T-helper 2 cell treated with Interferon-gamma antibody and Interleukin-4, amounts not matched to agents 5 μg/mL and 100 μg/mL, for 36 hours (primary cell): ENCODE measurements around the gene ZBTB48.
"Not testable (repeated sequence)": the region's sequence is repeated elsewhere in the genome, so short reads cannot be mapped to it uniquely, and the experiment has no call there.

Experiments used
- DNase-seq: peaks from one replicate; pipeline ENCODE4 v3.0.0; 2021; ENCODE audit warnings: low spot score
- H3K27ac Mint-ChIP-seq: one replicate; pipeline ENCODE4 v1.8.0; 2021; ENCODE audit warnings: mild to moderate bottlenecking, mixed read lengths
- H3K27me3 Mint-ChIP-seq: one replicate; pipeline ENCODE4 v1.8.0; 2021; ENCODE audit warnings: low read depth, mixed read lengths
- H3K36me3 Mint-ChIP-seq: one replicate; pipeline ENCODE4 v1.8.0; 2021; ENCODE audit warnings: low read depth, mixed read lengths
- H3K4me1 Mint-ChIP-seq: one replicate; pipeline ENCODE4 v1.8.0; 2021; ENCODE audit warnings: low read depth, mixed read lengths
- H3K4me3 Mint-ChIP-seq: one replicate; pipeline ENCODE4 v1.8.0; 2022; ENCODE audit warnings: mild to moderate bottlenecking, moderate library complexity, mixed read lengths
- H3K9me3 Mint-ChIP-seq: one replicate; pipeline ENCODE4 v1.8.0; 2021; ENCODE audit warnings: mixed read lengths

Gene ZBTB48

DNA sequence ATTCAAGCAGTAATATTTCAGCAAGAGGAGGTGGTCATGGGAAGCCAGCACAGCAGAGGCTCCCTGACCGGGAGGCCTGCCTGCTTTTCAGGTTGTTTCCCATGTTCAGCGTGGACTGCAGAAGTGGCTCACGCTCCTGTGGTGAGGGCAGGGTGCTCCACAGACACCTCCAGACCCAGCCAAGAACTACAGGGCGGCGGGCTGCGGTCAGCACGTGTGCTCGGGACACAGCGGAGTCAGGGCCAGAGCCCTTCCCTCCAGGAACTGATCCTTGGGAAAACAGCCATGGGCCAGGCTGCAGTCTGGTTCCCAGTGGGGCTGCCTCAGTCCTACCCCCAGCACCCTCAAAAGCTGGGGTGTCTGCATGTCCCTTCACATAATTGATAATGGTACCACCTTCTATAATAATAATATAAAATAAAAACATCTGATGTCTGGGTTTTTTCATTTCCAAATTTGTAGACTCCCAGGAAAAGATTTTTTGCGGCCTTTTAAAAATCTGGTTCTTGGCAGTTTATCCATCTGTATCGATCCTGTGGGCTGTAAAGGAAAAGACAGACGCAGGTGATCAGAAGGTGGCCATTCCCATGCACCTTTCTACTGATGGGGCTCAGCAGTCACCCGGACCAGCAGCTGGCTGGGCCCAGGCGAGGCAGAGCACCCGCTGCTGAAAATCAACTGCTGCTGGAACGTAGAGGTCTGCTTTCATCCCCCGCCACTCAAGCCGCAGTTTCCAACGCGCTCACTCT, 55.5 kb downstream of the ZBTB48 start:
- H3K4me3 Mint-ChIP-seq, result no peak overlapping the region
- no peak overlapping the region for H3K27ac Mint-ChIP-seq
- no peaks in the 10 kb centered on the region for H3K27me3 Mint-ChIP-seq
- H3K36me3 Mint-ChIP-seq, result peaks cover 26% of the 10 kb centered on the region
- DNase-seq, result no peak
- H3K4me1 Mint-ChIP-seq, result no peaks in the 10 kb centered on the region
- H3K9me3 Mint-ChIP-seq, result no peaks in the 10 kb centered on the region

DNA sequence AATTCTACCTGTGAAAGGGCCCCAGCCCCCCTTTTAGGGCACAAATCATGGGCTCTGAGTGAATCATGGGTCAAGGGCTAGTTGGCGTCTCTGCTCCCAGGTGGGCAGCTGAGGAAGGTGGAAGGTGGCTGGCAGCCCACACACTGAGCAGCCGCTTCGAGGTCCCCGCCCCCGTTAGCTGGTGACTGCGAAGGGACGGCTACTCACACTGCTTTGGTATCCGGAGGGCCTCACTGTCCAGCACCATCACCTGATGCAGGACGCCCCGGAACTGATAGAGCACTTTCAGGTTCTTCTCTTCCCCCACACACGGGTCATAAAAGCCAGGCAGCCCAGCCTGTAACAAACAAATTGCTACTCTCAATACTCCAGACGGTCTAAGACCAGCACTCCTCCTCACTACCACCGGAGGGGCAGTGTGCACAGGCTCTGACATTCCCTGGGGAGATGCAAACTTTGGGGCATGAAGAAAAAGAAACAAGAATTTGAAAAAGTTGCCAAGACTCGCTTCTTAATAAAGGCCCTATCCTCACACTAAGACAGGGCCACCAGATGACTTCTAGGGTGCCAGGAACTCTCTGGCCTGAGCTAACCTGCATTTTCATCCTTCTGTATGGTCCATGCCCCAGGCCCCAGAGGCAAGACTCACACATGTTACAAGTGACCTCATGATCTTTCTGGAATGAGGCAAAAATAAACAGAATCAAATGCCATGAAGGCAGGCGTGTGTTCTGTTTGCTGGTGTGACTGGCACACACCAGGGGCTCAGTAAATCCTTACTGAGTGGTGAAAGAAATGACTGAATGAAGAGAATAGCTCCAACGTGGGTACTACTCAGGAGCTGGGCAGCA, 56.3 kb downstream of the ZBTB48 start:
- H3K36me3 Mint-ChIP-seq, result peaks cover 26% of the 10 kb centered on the region
- H3K27me3 Mint-ChIP-seq, result no peaks in the 10 kb centered on the region
- no peak for DNase-seq
- no peak overlapping the region for H3K4me3 Mint-ChIP-seq
- H3K4me1 Mint-ChIP-seq, result no peaks in the 10 kb centered on the region
- no peak overlapping the region for H3K27ac Mint-ChIP-seq
- no peaks in the 10 kb centered on the region for H3K9me3 Mint-ChIP-seq

DNA sequence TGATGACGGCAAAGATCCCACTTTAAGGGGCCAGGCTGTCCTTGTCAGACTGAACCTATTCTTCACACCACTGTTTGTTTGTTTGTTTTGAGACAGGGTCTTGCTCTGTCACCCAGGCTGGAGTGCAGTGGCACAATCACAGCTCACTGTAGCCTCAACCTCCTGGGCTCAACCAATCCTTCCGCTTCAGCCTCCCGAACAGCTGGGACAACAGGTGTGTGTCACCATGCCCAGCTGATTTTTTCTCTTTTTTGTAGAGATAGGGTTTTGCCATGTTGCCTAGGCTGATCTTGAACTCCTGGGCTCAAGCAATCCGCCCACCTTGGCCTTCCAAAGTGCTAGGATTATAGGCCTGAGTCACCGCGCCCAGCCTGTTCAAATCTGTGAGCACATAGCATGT, 57.0 kb downstream of the ZBTB48 start:
- not testable (repeated sequence) for H3K4me1 Mint-ChIP-seq, H3K27me3 Mint-ChIP-seq, DNase-seq, H3K4me3 Mint-ChIP-seq, H3K27ac Mint-ChIP-seq, H3K9me3 Mint-ChIP-seq
- H3K36me3 Mint-ChIP-seq, result peaks cover 26% of the 10 kb centered on the region

DNA sequence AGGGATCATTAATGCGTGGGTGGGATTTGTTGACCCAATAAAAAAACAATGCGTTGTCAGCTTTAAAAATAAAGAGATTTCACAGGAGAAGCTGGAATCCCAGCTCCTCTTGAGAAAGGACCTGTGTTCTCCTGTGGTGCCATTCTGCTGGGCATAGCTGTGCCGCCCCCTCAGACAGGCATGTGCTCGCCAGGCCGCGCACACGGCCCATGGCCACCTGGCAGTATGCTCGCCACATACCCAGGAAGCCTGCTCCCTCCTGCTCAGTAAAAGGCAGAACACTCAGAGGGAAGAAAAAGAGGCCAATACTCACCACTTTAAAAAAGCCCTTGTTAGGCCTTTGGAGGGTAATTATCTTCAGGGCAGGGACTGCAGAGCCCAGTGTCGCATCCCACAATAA, 58.0 kb downstream of the ZBTB48 start:
- DNase-seq, result no peak
- Mint-ChIP-seq H3K27me3 (no peaks in the 10 kb centered on the region), H3K27ac (no peak overlapping the region), H3K4me3 (no peak overlapping the region), H3K9me3 (no peaks in the 10 kb centered on the region), H3K4me1 (no peaks in the 10 kb centered on the region), H3K36me3 (peaks cover 31% of the 10 kb centered on the region)

DNA sequence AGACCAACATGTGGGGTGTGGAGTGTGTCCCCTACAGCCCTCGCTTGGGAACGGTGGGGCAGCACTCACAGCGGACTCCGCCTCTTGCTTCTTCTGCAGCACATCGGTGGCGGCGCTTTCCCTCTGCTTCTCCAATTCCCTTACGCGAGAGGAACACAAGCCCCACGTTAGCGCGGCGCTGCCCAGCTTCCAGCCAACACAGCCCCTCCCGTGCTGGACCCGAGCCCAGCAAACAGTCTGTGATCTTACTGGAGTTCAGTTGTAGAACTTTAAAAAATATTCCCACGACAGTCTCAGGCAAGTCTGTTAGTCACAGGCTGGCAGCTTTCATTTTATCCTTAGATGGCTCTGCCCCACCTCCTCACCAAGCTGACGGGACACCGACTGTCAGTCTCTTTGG, 58.4 kb downstream of the ZBTB48 start:
- no peaks in the 10 kb centered on the region for H3K4me1 Mint-ChIP-seq
- H3K4me3 Mint-ChIP-seq, result no peak overlapping the region
- H3K36me3 Mint-ChIP-seq, result peaks cover 31% of the 10 kb centered on the region
- H3K9me3 Mint-ChIP-seq, result no peaks in the 10 kb centered on the region
- no peak for DNase-seq
- H3K27ac Mint-ChIP-seq, result no peak overlapping the region
- no peaks in the 10 kb centered on the region for H3K27me3 Mint-ChIP-seq
